HTR-8/SVneo (cell line): ENCODE results near the gene C1S.

Experiments used
- DNase-seq: peaks from one replicate; pipeline ENCODE4 v3.0.0; 2011; ENCODE audit warnings: low spot score, mixed read lengths; ENCODE audit not compliant: insufficient read length
- FAIRE-seq: peaks from 2 replicates; lab custom pipeline; 2011; peaks lifted over from hg19 to GRCh38; lab: Jason Lieb, UNC

Gene C1S

DNA sequence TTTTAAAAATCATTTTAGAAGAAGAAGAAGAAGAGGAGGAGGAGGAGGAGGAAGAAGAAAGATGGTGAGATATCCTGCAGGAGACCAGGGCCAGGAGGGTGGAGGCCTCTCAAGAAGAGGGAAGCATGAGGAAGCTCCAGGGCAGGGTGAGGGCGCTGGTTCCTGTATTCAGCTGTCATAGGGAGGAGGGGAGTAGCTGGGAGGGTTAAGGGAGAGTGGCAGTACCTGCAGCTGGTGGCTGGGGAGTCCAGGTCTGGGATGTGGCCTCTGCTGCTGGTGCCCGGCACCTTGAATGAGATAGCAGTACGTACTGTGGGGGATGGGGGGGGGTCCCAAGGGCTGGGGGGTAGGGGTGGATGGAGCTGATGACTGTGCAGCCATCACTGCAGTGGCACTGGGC is 58.4 kb downstream of the C1S start:
- FAIRE-seq (no peak), DNase-seq (no peak)

DNA sequence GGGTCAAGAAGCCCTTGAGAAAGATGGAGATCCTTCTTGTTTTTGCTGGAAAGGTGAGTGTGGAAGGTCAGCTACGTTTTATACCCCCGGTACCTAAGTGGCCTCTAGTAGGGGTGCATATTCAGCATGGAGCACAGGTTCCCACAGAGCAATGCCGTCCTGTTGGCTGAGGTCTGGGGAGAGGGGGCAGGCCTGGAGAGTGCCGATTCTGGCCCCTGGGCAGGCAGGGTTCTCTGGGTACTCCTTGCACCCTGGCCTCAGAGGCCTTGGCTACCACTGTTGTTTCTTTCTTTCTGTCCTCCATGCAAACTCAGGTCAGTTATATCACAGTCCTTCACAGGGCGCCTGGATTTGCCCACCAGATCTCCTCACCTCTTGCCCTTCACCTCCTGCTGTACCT is 59.6 kb downstream of the C1S start:
- FAIRE-seq, result no peak
- DNase-seq, result no peak
